ENCODE measurements around the gene SLC25A45. TPM values are rescaled to one million over a fixed set of nuclear protein-coding genes. Genes with fewer than 3 reads are reported as not detected.

SLC25A45 gene
- 1 to 10 TPM; 6.1 to 9.6 TPM for total RNA-seq
- long read RNA-seq, donor 1, partial matches to known transcripts = 0 of 1 reads
- long read RNA-seq, donor 1, other reads (novel, unspliced or antisense) = 0 of 1 reads
- long read RNA-seq, donor 2, partial matches to known transcripts = 0 of 5 reads
- long read RNA-seq, donor 2, other reads (novel, unspliced or antisense) = 4 of 5 reads

DNA sequence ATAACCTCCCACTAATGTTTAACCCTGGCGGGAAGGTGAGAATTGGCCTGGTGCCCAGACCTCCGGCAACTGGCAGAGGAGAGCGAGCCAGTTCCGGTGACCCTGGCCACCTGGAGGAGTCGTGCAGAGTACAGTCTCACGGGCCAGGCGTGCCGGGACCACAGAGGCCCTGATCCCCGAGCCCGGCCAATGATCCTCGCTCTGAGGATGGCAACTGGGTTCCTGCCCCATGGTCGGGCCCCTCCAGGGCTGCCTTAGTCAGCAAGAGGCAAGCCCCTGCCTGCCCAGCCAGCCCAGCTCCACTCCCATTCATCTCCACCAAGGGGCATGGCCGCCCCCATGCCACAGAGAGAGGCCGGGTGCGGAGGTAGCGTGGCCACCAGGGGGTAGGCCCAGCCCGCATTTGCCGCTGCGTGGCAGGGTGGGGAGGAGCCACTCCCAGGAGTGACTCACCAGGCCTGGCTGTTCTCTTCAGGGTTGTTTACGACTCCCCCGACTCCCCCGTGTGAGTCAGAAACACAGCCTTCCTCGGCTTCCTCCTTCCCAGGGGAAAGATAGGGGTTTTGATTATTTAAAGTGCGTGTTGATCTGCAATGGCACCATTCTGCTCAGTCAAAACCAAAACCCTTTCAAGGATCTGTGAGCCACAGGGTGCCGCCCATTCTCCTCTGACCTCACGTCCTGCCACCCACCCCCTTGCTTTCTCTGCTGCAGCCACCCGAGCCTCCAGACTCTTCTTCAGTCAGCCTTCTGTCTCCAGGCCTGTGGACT lies at the start of gene SLC25A45:
Gene SLC25A45, minus strand, starts transcription at position 614 of the 771 bp plus-strand sequence. CDS start 695 bp downstream, outside the sequence.
- peak; percentile 98 for DNase-seq (ENCODE audit: low spot score)
- intact Hi-C loops (cut with DNase I) = no loop called here

- intact Hi-C loops (cut with DNase I) = no loop called here
- no peak for DNase-seq (ENCODE audit: low spot score)
These were observed 49.1 kb upstream of the SLC25A45 start for GRCh38 chr11:65431451-65432099.

DNA sequence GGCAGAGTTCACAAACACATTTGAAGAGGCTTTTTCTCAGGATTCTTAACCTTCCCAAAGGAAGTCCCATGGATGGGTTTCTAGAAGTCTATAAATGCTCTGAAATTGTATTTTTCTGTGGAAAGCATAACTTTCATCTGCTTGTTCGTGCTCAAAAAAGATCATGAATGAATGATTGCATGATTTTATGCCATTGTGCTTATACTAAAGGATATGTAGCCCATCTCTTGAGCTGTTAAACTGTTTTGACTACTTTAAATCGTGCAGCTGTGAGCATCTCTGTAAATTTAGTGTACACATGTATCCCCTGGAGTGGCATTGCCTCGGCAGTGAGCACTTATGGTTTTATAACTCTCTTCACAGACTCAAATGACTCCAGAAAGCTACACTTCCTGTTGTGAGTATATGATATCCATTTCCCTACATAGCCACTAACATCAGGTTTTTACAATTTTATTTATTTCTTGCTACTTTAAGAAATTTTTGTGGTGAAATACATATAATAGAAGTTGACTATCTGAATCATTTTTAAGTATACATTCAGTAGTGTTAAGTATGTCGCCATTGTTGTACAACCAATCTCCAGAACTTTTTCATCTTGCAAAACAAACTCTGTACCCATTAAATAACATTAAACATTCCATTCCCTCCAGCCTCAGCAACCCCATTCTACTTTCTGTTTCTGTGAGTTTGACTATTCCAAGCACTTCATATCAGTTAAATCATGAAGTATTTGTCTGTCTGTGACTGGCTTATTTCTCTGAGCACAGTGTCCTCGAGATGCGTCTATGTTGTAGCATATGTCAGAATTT lies 48.2 kb upstream of the SLC25A45 start:
- DNase-seq (ENCODE audit: low spot score) = no peak
- intact Hi-C loops (cut with DNase I) = no loop called here

DNA sequence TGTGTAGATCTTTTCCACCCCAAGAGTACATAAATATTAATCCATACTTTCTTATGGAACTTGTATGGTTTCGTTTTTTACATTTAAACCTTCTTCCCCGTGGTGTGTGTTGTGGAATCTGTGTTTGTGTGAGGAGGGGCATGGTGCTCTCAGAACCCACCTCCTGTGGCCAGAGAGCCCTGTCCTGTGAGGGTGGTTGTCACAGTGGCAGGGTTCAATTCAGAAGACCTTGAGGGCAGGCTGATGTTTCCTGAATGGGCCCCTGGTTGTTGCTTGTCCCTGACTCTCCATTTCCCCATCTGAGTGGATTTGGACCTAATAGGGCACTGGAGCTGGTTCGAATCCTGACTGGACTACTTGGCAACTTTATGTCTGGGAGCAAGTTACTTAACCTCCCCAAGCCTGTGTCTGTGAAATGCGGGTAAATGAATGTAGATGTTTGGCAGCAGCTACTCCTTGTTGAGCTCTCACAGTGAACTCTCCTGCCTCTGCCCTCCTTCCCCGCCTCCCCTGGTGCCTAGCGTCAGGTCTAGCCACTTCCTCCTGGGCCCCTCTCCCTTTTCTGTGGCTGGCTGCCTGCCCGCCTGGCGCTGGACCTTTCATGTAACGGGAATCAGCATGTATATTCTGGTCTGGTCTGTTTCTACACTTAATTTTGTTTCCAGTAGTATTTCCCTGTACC lies 47.4 kb upstream of the SLC25A45 start:
- intact Hi-C loops (cut with DNase I) = loop anchor here in 1 of 2 donors (5.0 kb wide), 1 partner anchor 77 kb away; no protein-coding TSS in a partner anchor
- peak; percentile 94 for DNase-seq (ENCODE audit: low spot score)

DNA sequence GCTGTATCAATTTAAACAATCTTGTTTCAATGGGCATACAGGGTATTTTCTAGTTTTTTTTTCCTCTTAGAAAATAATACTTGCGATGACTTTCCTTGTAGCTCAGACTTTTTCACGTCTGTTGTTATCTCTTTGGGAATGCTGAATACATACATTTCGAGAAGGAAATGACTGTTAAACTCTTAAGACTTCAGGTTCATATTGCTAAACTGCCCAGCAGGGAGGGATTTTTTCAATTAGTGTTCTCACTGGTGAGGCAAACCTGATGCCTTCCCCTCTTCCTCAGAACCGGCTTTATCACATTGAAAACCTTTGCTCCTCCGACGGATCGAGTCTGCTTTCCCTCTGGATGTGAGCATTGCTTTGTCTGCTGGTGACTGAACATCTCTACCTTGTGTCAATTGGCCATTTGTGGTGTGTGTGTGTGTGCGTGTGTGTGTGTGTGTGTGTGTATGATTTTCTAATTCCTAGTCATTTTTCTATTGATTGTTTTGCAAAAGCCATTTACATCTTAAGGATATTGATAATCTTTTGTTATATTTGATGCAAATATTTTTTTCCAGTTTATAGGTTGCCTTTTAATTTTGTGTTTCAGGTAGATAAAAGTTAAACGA lies 46.7 kb upstream of the SLC25A45 start:
- DNase-seq (ENCODE audit: low spot score) = no peak
- intact Hi-C loops (cut with DNase I) = loop anchor here in 1 of 2 donors (5.0 kb wide), 1 partner anchor 78 kb away; no protein-coding TSS in a partner anchor

DNA sequence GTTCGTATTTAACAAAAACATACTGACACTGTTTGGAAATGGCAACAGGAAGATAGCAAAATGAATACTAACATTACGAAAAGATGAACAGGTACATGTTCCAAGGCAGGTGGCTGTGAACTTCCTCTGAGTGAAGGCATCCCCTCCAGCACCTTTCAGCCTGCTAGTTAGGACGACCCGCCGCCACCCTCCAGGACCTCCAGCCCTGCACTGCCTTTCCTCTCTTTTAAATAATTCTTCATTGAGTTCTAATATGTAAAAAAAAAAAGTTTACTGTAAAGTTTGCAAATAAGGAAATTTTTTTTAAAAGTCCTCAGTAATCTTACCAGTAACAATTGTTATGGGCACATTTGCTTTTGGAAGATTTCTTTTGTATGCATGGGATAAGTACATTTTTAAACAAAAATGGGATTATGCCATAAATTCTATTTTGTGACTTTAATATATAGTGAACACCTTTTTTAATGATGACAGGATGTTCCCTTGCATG lies 46.2 kb upstream of the SLC25A45 start:
- intact Hi-C loops (cut with DNase I) = loop anchor here in 1 of 2 donors (5.0 kb wide), 1 partner anchor 79 kb away; no protein-coding TSS in a partner anchor

GRCh38 chr11:65427691-65428577 lies 45.5 kb upstream of the SLC25A45 start:
- peak; percentile 85 for DNase-seq (ENCODE audit: low spot score)
- intact Hi-C loops (cut with DNase I) = loop anchor here in 1 of 2 donors (5.0 kb wide), 1 partner anchor 79 kb away; no protein-coding TSS in a partner anchor

More for the DNA sequence above, 46.2 kb upstream of the SLC25A45 start:
- peak; percentile 86 for DNase-seq (ENCODE audit: low spot score)

- intact Hi-C loops (cut with DNase I) = loop anchor here in 1 of 2 donors (5.0 kb wide), 1 partner anchor 80 kb away; no protein-coding TSS in a partner anchor
- peak; percentile 83 for DNase-seq (ENCODE audit: low spot score)
These were observed 44.6 kb upstream of the SLC25A45 start for GRCh38 chr11:65426839-65427690.

DNA sequence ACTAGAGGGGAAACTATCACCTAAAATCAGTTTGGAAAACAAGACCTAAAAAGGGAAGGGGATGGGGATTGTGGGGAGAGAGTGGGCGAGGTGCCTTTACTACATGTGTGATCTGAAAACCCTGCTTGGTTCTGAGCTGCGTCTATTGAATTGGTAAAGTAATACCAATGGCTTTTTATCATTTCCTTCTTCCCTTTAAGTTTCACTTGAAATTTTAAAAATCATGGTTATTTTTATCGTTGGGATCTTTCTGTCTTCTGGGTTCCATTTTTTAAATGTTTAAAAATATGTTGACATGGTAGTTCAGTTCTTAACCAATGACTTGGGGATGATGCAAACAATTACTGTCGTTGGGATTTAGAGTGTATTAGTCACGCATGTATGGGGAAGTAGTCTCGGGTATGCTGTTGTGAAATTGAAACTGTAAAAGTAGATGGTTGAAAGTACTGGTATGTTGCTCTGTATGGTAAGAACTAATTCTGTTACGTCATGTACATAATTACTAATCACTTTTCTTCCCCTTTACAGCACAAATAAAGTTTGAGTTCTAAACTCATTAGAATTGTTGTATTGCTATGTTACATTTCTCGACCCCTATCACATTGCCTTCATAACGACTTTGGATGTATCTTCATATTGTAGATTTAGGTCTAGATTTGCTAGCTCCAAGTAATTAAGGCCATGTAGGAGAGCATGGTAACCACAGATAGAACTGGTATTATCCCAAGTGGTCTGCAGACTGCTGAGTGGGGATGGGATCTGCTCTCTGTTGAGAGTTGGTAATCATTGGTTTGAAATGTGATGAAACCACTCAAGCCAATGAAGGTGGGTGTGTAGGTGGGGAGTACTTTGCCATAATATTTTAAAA lies 43.8 kb upstream of the SLC25A45 start:
- DNase-seq (ENCODE audit: low spot score) = no peak
- intact Hi-C loops (cut with DNase I) = loop anchor here in 1 of 2 donors (5.0 kb wide), 1 partner anchor 81 kb away; no protein-coding TSS in a partner anchor

DNA sequence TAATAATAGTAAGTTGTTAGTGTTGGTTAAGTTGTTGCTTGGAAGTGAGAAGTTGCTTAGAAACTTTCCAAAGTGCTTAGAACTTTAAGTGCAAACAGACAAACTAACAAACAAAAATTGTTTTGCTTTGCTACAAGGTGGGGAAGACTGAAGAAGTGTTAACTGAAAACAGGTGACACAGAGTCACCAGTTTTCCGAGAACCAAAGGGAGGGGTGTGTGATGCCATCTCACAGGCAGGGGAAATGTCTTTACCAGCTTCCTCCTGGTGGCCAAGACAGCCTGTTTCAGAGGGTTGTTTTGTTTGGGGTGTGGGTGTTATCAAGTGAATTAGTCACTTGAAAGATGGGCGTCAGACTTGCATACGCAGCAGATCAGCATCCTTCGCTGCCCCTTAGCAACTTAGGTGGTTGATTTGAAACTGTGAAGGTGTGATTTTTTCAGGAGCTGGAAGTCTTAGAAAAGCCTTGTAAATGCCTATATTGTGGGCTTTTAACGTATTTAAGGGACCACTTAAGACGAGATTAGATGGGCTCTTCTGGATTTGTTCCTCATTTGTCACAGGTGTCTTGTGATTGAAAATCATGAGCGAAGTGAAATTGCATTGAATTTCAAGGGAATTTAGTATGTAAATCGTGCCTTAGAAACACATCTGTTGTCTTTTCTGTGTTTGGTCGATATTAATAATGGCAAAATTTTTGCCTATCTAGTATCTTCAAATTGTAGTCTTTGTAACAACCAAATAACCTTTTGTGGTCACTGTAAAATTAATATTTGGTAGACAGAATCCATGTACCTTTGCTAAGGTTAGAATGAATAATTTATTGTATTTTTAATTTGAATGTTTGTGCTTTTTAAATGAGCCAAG lies 42.9 kb upstream of the SLC25A45 start:
- intact Hi-C loops (cut with DNase I) = loop anchor here in 1 of 2 donors (5.0 kb wide), 1 partner anchor 82 kb away; no protein-coding TSS in a partner anchor
- peak; percentile 77 for DNase-seq (ENCODE audit: low spot score)

DNA sequence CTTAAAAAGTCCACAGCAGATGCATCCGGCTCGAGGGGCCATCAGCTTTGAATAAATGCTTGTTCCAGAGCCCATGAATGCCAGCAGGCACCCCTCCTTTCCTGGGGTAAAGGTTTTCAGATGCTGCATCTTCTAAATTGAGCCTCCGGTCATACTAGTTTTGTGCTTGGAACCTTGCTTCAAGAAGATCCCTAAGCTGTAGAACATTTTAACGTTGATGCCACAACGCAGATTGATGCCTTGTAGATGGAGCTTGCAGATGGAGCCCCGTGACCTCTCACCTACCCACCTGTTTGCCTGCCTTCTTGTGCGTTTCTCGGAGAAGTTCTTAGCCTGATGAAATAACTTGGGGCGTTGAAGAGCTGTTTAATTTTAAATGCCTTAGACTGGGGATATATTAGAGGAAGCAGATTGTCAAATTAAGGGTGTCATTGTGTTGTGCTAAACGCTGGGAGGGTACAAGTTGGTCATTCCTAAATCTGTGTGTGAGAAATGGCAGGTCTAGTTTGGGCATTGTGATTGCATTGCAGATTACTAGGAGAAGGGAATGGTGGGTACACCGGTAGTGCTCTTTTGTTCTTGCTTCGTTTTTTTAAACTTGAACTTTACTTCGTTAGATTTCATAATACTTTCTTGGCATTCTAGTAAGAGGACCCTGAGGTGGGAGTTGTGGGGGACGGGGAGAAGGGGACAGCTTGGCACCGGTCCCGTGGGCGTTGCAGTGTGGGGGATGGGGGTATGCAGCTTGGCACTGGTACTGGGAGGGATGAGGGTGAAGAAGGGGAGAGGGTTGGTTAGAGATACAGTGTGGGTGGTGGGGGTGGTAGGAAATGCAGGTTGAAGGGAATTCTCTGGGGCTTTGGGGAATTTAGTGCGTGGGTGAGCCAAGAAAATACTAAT lies 42.0 kb upstream of the SLC25A45 start:
- peak; percentile 88 for DNase-seq (ENCODE audit: low spot score)

GRCh38 chr11:65423516-65424204 lies 41.2 kb upstream of the SLC25A45 start:
- intact Hi-C loops (cut with DNase I) = loop anchor here in 1 of 2 donors (2.0 kb wide), 1 partner anchor 75 kb away; the partner anchor contains the start of gene MALAT1
- peak; percentile 80 for DNase-seq (ENCODE audit: low spot score)

More for the DNA sequence above, 42.0 kb upstream of the SLC25A45 start:
- intact Hi-C loops (cut with DNase I) = loop anchor here in 1 of 2 donors (5.0 kb wide), 1 partner anchor 83 kb away; no protein-coding TSS in a partner anchor

Data from posterior vena cava (tissue), 2 donors.